ENCODE measurements around the gene CNTNAP2.

DNA sequence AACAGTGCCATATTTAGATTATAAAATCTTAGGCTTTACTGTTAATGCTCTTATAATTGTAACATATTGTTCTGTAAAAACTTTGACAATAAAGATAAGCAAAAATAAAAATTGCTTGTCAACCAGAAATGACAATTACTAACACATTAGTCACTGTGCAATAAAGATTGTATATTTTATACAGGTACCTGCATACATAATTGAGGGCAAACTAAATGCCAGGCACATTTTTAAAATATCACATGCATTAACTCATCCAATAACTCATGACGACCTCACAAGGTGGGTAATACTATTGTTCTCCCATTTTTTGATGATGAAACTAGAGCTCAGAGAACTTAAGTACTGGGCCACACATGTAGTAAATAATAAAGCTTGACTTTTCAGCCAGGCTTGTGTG is 1453.8 kb downstream of the CNTNAP2 start:
- TF ChIP-seq, protein P1, sequence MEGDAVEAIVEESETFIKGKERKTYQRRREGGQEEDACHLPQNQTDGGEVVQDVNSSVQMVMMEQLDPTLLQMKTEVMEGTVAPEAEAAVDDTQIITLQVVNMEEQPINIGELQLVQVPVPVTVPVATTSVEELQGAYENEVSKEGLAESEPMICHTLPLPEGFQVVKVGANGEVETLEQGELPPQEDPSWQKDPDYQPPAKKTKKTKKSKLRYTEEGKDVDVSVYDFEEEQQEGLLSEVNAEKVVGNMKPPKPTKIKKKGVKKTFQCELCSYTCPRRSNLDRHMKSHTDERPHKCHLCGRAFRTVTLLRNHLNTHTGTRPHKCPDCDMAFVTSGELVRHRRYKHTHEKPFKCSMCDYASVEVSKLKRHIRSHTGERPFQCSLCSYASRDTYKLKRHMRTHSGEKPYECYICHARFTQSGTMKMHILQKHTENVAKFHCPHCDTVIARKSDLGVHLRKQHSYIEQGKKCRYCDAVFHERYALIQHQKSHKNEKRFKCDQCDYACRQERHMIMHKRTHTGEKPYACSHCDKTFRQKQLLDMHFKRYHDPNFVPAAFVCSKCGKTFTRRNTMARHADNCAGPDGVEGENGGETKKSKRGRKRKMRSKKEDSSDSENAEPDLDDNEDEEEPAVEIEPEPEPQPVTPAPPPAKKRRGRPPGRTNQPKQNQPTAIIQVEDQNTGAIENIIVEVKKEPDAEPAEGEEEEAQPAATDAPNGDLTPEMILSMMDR (IDR thresholded peaks at IDR 0.05) = no peak
- TF ChIP-seq POLR2A (IDR thresholded peaks at IDR 0.05) = no peak

All from tibial nerve (tissue), 3 donors.